WTC11 (cell line): Measurements from ENCODE around the gene HNRNPUL1. TPM values are rescaled to one million over a fixed set of nuclear protein-coding genes. Genes with fewer than 3 reads are reported as not detected.

ENCODE experiments used
- ATF1 ChIP-seq: sonication (generic); formaldehyde crosslinking; IDR thresholded peaks from 2 replicates; pipeline ENCODE4 v1.8.1; 2023; ENCODE audit warnings: mild to moderate bottlenecking, moderate library complexity, missing genetic modification reagents
- CREB1 ChIP-seq: sonication (generic); formaldehyde crosslinking; IDR thresholded peaks from 2 replicates; pipeline ENCODE4 v1.8.0; 2023; ENCODE audit warnings: mild to moderate bottlenecking, missing genetic modification reagents
- ELF4 ChIP-seq: sonication (generic); formaldehyde crosslinking; IDR thresholded peaks from 2 replicates; pipeline ENCODE4 v1.8.1; 2022; ENCODE audit warnings: low read depth, mild to moderate bottlenecking, moderate library complexity, missing genetic modification reagents
- ETV6 ChIP-seq: sonication (generic); formaldehyde crosslinking; IDR thresholded peaks from 2 replicates; pipeline ENCODE4 v1.8.1; 2022; ENCODE audit warnings: mild to moderate bottlenecking, missing genetic modification reagents
- FOXP1 ChIP-seq: sonication (generic); formaldehyde crosslinking; IDR thresholded peaks from 2 replicates; pipeline ENCODE4 v1.8.0; 2022; ENCODE audit warnings: missing genetic modification reagents, mild to moderate bottlenecking, moderate library complexity, borderline replicate concordance
- GRHL2 ChIP-seq: fragments of 250-450 bp; sonication (Bioruptor Pico); IDR thresholded peaks from 2 replicates; pipeline ENCODE4 v1.8.0; 2022; ENCODE audit warnings: mild to moderate bottlenecking, moderate library complexity; ENCODE audit not compliant: insufficient replicate concordance, severe bottlenecking
- JAZF1 ChIP-seq: fragments of 250-450 bp; sonication (Bioruptor Pico); IDR thresholded peaks from 2 replicates; pipeline ENCODE4 v1.9.0; 2021; ENCODE audit warnings: moderate library complexity, mild to moderate bottlenecking, inconsistent platforms
- MAX ChIP-seq: sonication (generic); formaldehyde crosslinking; IDR thresholded peaks from 2 replicates; pipeline ENCODE4 v1.8.0; 2022; ENCODE audit warnings: mild to moderate bottlenecking, missing genetic modification reagents
- SP1 ChIP-seq: sonication (generic); formaldehyde crosslinking; conservative IDR thresholded peaks from 2 replicates; pipeline ENCODE4 v1.8.1; 2022; ENCODE audit warnings: missing genetic modification reagents
- ZNF263 ChIP-seq: sonication (generic); formaldehyde crosslinking; IDR thresholded peaks from 2 replicates; pipeline ENCODE4 v1.8.1; 2022; ENCODE audit warnings: low read depth, mild to moderate bottlenecking, moderate library complexity, missing genetic modification reagents
- ZNF317 ChIP-seq: sonication (generic); formaldehyde crosslinking; IDR thresholded peaks from 2 replicates; pipeline ENCODE4 v1.8.1; 2023; ENCODE audit warnings: low read depth, mild to moderate bottlenecking, moderate library complexity, missing genetic modification reagents, borderline replicate concordance
- ZNF512 ChIP-seq: sonication (generic); formaldehyde crosslinking; IDR thresholded peaks from 2 replicates; pipeline ENCODE4 v1.8.1; 2022; ENCODE audit warnings: missing genetic modification reagents, borderline replicate concordance
- total RNA-seq: library from RNA; stranded (reverse); gene quantifications from 3 replicates; pipeline ENCODE4 v1.2.3, GENCODE V29; 2021
- TF ChIP-seq, protein P1 (sequence below): sonication (generic); formaldehyde crosslinking; conservative IDR thresholded peaks from 2 replicates; pipeline ENCODE4 v1.8.1; 2023; ENCODE audit warnings: mild to moderate bottlenecking, low read depth, missing genetic modification reagents, moderate library complexity
- TF ChIP-seq, protein P2 (sequence below): sonication (generic); formaldehyde crosslinking; IDR thresholded peaks from 2 replicates; pipeline ENCODE4 v1.8.1; 2022; ENCODE audit warnings: mild to moderate bottlenecking, missing genetic modification reagents, moderate library complexity, borderline replicate concordance
- TF ChIP-seq, protein P3 (sequence below): sonication (generic); formaldehyde crosslinking; IDR thresholded peaks from 2 replicates; pipeline ENCODE4 v1.8.1; 2023; ENCODE audit warnings: mild to moderate bottlenecking, missing genetic modification reagents
- TF ChIP-seq, protein P4 (sequence below): fragments of 250-450 bp; sonication (Bioruptor Pico); IDR thresholded peaks from 2 replicates; pipeline ENCODE4 v2.1.2; 2022; ENCODE audit warnings: mild to moderate bottlenecking, moderate library complexity

HNRNPUL1 gene
- total RNA-seq, 1 experiment from 2014 or later, result 282 TPM

- TF ChIP-seq, protein P1, sequence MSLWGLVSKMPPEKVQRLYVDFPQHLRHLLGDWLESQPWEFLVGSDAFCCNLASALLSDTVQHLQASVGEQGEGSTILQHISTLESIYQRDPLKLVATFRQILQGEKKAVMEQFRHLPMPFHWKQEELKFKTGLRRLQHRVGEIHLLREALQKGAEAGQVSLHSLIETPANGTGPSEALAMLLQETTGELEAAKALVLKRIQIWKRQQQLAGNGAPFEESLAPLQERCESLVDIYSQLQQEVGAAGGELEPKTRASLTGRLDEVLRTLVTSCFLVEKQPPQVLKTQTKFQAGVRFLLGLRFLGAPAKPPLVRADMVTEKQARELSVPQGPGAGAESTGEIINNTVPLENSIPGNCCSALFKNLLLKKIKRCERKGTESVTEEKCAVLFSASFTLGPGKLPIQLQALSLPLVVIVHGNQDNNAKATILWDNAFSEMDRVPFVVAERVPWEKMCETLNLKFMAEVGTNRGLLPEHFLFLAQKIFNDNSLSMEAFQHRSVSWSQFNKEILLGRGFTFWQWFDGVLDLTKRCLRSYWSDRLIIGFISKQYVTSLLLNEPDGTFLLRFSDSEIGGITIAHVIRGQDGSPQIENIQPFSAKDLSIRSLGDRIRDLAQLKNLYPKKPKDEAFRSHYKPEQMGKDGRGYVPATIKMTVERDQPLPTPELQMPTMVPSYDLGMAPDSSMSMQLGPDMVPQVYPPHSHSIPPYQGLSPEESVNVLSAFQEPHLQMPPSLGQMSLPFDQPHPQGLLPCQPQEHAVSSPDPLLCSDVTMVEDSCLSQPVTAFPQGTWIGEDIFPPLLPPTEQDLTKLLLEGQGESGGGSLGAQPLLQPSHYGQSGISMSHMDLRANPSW (CRISPR knock-in tag), result no peak
- no peak for TF ChIP-seq ATF1 (CRISPR knock-in tag)
- peak; percentile 43; the same call in 1 of the 2 replicates for TF ChIP-seq MAX (CRISPR knock-in tag)
- no peak for TF ChIP-seq JAZF1 (CRISPR knock-in tag)
- no peak for TF ChIP-seq SP1 (CRISPR knock-in tag)
- TF ChIP-seq, protein P2, sequence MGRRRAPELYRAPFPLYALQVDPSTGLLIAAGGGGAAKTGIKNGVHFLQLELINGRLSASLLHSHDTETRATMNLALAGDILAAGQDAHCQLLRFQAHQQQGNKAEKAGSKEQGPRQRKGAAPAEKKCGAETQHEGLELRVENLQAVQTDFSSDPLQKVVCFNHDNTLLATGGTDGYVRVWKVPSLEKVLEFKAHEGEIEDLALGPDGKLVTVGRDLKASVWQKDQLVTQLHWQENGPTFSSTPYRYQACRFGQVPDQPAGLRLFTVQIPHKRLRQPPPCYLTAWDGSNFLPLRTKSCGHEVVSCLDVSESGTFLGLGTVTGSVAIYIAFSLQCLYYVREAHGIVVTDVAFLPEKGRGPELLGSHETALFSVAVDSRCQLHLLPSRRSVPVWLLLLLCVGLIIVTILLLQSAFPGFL, result no peak
- TF ChIP-seq ZNF512 (CRISPR knock-in tag), result no peak
- TF ChIP-seq, protein P3, sequence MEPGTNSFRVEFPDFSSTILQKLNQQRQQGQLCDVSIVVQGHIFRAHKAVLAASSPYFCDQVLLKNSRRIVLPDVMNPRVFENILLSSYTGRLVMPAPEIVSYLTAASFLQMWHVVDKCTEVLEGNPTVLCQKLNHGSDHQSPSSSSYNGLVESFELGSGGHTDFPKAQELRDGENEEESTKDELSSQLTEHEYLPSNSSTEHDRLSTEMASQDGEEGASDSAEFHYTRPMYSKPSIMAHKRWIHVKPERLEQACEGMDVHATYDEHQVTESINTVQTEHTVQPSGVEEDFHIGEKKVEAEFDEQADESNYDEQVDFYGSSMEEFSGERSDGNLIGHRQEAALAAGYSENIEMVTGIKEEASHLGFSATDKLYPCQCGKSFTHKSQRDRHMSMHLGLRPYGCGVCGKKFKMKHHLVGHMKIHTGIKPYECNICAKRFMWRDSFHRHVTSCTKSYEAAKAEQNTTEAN (CRISPR knock-in tag), result no peak
- TF ChIP-seq CREB1 (CRISPR knock-in tag), result no peak
- peak; percentile 17; the same call in 1 of the 2 replicates for TF ChIP-seq FOXP1 (CRISPR knock-in tag)
- TF ChIP-seq, protein P4, sequence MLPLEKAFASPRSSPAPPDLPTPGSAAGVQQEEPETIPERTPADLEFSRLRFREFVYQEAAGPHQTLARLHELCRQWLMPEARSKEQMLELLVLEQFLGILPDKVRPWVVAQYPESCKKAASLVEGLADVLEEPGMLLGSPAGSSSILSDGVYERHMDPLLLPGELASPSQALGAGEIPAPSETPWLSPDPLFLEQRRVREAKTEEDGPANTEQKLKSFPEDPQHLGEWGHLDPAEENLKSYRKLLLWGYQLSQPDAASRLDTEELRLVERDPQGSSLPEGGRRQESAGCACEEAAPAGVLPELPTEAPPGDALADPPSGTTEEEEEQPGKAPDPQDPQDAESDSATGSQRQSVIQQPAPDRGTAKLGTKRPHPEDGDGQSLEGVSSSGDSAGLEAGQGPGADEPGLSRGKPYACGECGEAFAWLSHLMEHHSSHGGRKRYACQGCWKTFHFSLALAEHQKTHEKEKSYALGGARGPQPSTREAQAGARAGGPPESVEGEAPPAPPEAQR (CRISPR knock-in tag), result no peak
- no peak for TF ChIP-seq GRHL2 (CRISPR knock-in tag)
- TF ChIP-seq ETV6 (CRISPR knock-in tag), result peak; percentile 80; the same call in 1 of the 2 replicates
- no peak; the same call in 1 of the 2 replicates for TF ChIP-seq ZNF263
- TF ChIP-seq ELF4 (CRISPR knock-in tag), result no peak
- TF ChIP-seq ZNF317 (CRISPR knock-in tag), result 0 out of 2 replicates have a peak, but pooled peaks have one; percentile 23
These were observed 88.7 kb downstream of the HNRNPUL1 start (continued) for GRCh38 chr19:41352609-41353465.
